GM18502 (cell line): ENCODE data around the gene RPS21.
"Not testable (repeated sequence)": the region's sequence is repeated elsewhere in the genome, so short reads cannot be mapped to it uniquely, and the experiment has no call there.

Experiments
- ATAC-seq: cut with Tn5 transposase; IDR thresholded peaks from one replicate; pipeline ENCODE4 v1.9.1; 2021; ENCODE audit warnings: mild to moderate bottlenecking; ENCODE audit not compliant: unreplicated experiment, poor library complexity

Gene RPS21

DNA sequence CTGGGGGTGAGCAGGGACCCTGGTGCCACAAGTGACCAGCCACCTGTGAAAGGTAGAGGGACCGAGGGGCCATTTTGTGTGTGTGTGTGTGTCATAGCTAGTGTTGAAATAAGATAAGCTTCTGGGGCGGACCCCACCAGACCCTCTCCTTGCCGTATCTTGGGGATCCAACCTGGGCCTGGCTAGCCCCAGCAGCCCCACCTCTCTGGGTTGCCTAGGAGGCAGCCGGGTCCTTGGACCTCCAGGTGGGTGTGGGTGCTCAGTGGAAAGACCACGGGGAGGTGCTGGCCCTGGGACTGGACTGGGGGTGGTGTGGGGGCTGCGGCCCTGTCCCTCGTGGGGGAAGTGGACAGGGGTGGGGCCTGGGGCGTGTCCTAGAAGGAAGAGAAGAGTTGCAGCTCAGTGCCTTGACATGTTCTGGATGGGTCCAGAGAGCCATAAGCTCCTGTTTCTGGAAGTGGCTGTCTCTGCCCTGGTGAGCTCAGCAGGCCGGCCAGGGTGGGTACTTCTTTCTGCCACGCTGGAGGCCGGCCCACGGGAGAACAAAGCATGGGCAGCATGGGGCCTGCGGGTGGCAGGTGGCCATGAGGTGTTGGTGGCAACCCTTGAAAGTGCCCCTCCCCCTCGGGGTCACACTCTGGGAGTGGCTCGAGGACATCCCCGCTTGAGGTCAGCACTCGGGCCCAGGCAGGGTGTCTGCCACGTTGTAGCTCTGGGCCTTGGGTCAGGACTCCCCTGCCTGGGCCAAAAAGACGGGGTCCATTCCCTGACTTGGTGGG, 32.0 kb downstream of the RPS21 start:
- no peak for ATAC-seq

DNA sequence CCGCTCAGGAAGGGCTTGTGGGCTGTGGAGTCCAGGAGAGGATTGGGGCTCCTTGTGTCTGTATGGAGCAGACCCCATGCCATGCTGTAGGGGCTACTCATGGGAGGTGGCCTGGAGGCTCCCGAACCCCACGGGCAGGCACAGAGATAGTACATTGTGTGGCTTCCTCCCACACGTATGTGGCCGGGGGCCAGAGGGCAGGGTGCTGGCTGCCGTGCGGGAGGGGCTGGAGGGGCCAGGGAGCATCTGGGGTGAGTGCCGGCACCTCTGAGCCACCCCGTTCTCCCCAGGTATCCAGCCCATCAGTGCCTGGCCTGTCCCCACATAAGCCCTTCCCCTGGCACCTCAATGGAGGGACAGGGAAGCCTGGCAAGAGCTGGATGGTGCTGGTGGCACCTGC, 32.9 kb downstream of the RPS21 start:
- ATAC-seq, result no peak

DNA sequence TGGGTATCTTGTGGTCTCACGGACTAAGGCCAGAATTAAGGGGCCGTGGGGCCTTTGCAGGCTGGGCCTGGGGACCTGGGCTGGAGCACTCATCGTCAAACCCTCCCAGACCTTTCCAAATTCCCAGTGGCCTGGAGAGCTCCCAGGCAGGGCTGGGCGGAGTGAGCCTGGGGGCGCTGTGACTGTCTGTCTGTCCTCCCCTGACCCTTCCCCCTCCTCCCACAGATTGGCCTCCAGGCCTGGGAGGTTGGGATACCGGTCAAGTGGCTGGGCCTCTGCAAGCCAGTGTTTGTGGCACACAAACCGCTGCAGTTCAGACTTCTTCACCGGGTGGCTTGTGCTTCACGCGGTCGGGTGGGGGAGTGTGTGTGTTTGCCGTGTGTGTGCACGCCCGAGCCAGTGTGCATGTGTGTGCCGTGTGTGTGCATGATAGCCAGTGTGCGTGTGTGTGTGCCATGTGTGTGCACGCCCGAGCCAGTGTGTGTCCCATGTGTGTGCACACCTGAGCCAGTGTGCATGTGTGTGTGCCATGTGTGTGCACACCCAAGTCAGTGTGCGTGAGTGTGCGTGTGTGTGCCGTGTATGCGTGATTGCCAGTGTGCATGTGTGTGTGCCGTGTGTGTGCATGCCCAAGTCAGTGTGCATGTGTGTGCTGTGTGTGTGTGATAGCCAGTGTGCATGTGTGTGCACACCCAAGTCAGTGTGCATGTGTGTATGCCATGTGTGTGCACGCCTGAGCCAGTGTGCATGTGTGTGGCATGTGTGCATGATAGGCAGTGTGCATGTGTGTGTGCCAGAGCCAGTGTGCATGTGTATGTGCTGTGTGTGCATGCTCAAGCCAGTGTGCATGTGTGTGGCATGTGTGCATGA, 34.2 kb downstream of the RPS21 start:
- ATAC-seq, result no peak

DNA sequence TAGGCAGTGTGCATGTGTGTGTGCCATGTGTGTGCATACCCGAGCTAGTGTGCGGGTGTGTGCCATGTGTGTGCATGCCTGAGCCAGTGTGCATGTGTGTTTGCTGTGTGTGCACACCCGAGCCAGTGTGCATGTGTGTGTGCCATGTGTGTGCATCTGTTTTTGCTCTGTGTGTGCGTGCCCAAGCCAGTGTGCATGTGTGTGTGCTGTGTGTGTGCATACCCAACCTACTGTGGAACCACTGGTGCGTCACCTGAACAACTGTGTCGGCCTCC, 34.8 kb downstream of the RPS21 start:
- no peak for ATAC-seq

GRCh38 chr20:62422636-62423325, 35.9 kb downstream of the RPS21 start:
- ATAC-seq, result no peak

GRCh38 chr20:62423326-62423706, 36.4 kb downstream of the RPS21 start:
- no peak for ATAC-seq

DNA sequence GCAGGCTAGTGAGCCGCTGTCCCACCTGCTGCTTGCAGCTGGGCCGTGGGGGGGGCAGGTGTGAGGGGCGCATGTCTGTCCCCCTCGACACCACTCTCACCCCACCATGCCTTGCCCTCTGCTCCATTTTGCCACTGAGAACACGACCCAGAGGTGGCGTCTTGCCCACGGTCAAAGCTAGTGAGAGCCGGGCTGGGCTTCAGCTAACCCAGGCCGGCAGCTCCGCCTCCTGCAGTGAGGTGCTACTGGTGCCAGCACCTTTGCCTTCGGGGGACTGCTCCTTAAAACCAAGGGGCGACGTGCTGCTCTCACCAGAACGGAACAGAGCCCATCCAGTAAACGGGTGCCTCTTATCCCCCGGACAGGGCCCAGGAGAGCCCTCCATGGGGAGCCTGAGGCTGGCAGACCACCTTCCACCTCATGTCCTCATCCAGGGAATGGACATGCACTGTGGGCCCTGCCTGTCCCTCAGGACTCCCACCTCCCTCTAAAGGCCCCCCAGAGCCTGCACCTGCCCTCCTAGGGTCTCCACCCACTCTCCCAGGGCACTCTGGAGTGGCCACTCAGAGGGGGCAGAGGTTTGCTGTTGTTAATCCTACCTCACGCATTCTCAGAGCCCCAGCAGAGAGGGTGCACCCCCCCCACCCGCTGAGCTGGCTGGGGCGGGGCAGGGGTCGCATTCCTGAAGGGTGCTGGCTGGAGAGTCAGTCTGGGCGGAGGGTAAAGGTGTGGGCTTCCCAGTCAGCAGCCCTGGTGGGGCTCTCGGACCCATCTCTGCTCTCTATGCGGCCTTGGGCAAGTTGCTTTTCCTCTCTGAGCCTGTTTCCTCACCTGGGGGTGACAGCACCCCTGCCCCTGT, 37.6 kb downstream of the RPS21 start:
- ATAC-seq, result no peak

DNA sequence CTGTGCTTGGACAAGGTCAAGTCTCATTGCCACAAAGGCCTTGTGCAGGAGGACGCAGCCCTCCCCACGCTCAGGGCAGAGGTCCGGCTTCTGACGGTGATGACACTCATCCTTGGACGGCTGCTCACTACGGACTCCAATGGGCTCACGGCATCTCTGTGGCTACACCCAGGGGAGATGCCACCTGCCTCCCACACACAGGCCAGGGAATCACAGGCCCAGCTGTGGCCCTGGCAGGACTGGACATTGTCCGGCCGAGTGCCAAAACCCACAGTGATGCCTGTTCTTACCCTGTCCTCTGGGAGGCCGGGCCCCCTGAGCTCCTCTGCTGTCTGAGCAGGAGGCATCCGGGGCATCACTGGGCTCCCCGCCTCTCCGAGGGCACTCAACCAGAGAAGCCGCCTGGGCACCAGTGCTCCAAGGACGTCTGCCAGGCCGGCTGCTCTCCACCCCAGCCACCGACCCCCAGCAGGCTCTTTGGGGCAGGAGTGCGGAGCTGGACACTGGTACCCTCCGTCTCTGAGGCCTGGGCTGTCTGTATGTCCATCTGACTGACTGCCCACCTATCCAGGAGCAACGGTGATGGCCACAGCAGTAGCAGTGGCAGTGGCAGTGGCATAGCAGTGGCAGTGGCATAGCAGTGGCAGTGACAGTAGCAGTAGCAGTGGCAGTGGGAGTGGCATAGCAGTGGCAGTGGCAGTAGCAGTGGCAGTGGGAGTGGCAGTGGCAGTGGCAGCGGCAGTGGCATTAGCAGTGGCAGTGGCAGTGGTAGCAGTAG, 38.6 kb downstream of the RPS21 start:
- ATAC-seq, result no peak

DNA sequence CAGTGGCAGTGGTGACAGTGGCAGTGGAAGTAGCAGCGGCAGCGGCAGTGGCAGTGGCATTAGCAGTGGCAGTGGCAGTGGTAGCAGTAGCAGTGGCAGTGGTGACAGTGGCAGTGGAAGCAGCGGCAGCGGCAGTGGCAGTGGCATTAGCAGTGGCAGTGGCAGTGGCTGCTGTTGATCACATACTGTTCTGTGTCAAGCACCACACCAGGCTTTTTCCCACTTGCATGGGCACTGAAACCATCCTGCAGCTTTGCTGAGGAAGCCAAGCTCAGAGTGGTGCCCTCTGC, 39.1 kb downstream of the RPS21 start:
- ATAC-seq, result not testable (repeated sequence)

GRCh38 chr20:62426699-62427131, 39.8 kb downstream of the RPS21 start:
- ATAC-seq, result no peak

- ATAC-seq, result no peak
These were observed 40.5 kb downstream of the RPS21 start, which contains the start of gene RBBP8NL for GRCh38 chr20:62427172-62428001. Gene RBBP8NL, minus strand, starts transcription at chr20:62427539. Its CDS starts 7,892 bp downstream, at chr20:62419647.

DNA sequence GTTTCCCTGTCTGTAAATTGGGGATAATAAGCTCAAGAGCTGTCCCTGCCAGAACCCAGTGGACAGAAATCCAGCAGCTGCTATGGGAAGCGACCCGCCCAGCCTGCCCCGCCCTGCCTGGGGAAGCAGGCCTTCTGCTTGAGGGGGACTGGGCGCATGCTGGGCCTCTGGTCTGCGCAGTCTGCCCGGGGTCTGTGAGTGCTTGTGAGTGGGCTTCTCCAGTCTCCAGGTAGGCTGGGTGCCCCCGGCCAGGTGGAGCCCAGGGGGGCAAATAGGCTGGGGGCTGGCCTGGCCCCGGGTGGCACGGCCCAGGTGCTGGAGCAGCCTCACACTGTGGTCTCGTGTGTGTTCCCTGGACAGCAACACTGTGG, 41.1 kb downstream of the RPS21 start:
- ATAC-seq, result no peak

- ATAC-seq, result no peak
These were observed 41.7 kb downstream of the RPS21 start for GRCh38 chr20:62428396-62429295.

- no peak for ATAC-seq
These were observed 42.8 kb downstream of the RPS21 start for GRCh38 chr20:62429455-62430310.

DNA sequence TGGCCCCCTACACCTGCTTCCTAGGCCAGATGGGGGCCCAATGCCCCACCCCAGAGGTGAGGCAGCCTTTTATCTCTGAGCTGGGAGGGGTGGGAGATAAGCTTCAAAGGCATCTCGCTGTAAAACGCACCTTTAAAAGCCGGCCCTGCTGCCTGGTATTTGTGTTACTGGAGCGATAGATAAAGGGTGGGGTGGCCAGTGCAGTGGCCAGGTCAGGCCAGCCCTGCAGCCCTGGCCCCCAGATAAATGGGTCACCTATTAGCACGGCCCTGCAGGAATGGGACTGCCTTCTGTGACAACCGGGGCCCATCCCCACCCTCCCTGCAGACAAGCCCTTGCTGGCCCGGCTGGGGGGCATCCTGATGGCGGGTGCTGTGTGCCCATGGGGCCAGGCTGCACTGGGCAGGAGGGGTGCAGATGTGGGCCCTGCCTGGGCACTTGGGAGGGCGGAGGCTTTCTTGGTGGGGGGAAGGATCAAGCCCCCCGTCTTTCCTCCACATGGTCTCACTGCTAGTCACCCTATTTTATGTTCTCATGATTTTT, 43.5 kb downstream of the RPS21 start:
- ATAC-seq, result no peak

DNA sequence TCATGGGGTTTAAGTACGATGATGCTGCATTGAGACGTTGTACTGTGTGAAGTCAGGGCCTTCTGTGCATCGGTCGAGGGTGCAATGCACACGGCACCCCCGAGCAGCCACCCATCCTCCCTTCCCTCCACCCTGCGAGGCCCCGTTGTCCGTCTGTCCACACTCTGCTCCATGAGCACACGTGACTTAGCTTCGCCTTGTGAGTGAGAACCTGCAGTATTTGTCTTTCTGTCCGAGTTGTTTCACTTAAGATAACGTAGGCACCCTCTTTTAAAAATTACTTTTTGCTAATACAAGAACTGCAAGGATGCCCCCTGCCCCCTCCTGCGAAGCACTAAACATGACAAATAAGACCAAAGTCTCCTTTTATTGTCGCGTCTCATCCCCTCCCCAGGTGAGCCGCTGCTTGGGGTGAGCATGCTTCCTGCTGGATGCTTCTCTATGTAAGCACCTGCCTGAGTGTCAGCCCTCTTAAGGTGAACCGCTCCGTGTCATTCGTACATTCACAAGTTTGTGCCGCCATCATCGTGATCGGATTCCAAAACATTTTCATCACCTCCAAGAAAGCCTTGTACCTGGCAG, 44.1 kb downstream of the RPS21 start:
- ATAC-seq, result no peak
